Ecto neural progenitor cell (in vitro differentiated cells): ENCODE data around the gene OTUD3.

Experiments used
- DNase-seq: peaks from one replicate; pipeline ENCODE4 v3.0.0-alpha.2; 2018; ENCODE audit warnings: low spot score

Gene OTUD3

GRCh38 chr1:19954059-19954458 lies 71.9 kb downstream of the OTUD3 start:
- DNase-seq = no peak

- DNase-seq = no peak
These were observed 73.5 kb downstream of the OTUD3 start for GRCh38 chr1:19955534-19956170.

- DNase-seq = no peak
These were observed 75.6 kb downstream of the OTUD3 start for GRCh38 chr1:19957779-19958178.

DNA sequence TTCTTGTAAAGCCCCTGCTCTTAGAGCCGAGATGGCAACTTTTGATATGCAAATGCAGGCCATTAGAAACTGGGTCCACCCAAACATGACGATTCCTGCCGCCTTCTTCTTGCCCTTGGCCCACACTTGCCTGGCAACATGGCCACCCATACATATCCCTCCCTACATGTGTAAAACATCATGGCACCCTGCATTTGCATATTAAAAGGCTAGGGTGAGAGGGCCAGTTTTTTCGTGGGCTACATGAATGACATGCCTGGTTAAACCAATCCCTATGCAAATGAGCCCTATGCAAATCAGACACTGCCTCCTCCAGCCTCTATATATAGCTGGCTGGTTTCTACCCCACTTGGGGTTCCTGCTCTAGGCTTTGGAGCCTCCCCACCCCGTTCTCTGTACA lies 78.4 kb downstream of the OTUD3 start:
- DNase-seq = no peak
